Fibroblast of peridontal ligament (primary cell): ENCODE data around the gene SLC16A4.

ENCODE experiments used
- DNase-seq: peaks from one replicate; pipeline ENCODE4 v3.0.0-alpha.2; 2010; ENCODE audit errors: extremely low read depth

Gene SLC16A4

GRCh38 chr1:110328274-110328673, 62.6 kb downstream of the SLC16A4 start:
- no peak for DNase-seq

- no peak for DNase-seq
Observed at GRCh38 chr1:110326826-110327225, 64.0 kb downstream of the SLC16A4 start.

- DNase-seq: no peak
Observed at GRCh38 chr1:110324667-110325066, 66.2 kb downstream of the SLC16A4 start.

- no peak for DNase-seq
Observed at GRCh38 chr1:110321846-110322245, 69.0 kb downstream of the SLC16A4 start.

- no peak for DNase-seq
Observed at GRCh38 chr1:110321045-110321444, 69.8 kb downstream of the SLC16A4 start.

- no peak for DNase-seq
Observed at GRCh38 chr1:110320168-110320518, 70.7 kb downstream of the SLC16A4 start.

- no peak for DNase-seq
Observed at GRCh38 chr1:110319332-110320167, 71.3 kb downstream of the SLC16A4 start.

- DNase-seq: no peak
Observed at GRCh38 chr1:110318046-110318445, 72.8 kb downstream of the SLC16A4 start.

GRCh38 chr1:110316735-110317134, 74.1 kb downstream of the SLC16A4 start:
- DNase-seq: no peak
